Gastroesophageal sphincter (tissue), 2 donors: ENCODE measurements around the gene AOX1.

Experiments used
- POLR2A ChIP-seq, 2 donors: fragments of 450-650 bp; IDR thresholded peaks; one replicate each; pipeline ENCODE4 v1.6.1; 2017; ENCODE audit warnings: antibody characterized with exemption in 2 of 2, mild to moderate bottlenecking in 2 of 2, moderate library complexity in 1 of 2
- POLR2AphosphoS5 ChIP-seq: sonication (generic); formaldehyde crosslinking; IDR thresholded peaks from one replicate; pipeline ENCODE4 v1.6.1; 2017; ENCODE audit warnings: antibody characterized with exemption

DNA sequence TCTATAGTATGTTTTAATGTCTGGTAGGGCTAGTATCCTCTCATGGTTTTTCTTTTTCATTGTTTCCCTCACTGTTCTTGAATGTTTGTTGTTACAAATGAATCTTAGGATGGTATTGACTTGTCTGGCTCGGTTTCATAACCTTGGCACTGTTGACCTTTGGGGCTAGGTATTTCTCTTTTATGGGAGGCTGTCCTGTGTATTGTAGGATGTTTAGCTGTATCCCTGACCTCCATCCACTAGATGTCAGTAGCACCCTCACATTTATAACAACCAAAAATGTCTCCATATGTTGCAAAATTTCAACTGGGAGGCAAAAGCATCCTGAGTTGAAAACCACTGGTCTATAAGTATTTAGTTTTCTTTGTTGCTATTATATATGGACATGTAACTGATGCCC lies 7.0 kb upstream of the AOX1 start:
- TF ChIP-seq POLR2AphosphoS5 = no peak
- no peak for TF ChIP-seq POLR2A (IDR thresholded peaks at IDR 0.05)
